H1 (cell line): ENCODE results near the gene MMP20. TPM values are rescaled to one million over a fixed set of nuclear protein-coding genes. Genes with fewer than 3 reads are reported as not detected.

Source experiments
- CTCF ChIP-seq, 3 experiments: IDR thresholded peaks; 1 replicate in 2 of 3; 2 replicates in 1 of 3; pipeline versions ENCODE4 v1.5.1 to v1.6.1; 2011; ENCODE audit warnings: low read length in 3 of 3, mild to moderate bottlenecking in 3 of 3, inconsistent platforms in 2 of 3, low read depth in 1 of 3, moderate library complexity in 1 of 3; ENCODE audit not compliant: insufficient read depth in 1 of 3; ENCODE audit errors: control extremely low read depth in 1 of 3
- SP1 ChIP-seq: IDR thresholded peaks from 2 replicates; pipeline ENCODE4 v1.6.1; 2011; ENCODE audit warnings: low read depth, low read length
- polyA plus RNA-seq, 7 experiments: library from polyadenylated mRNA; depleted of rRNA in 3 of 7; stranded (reverse) in 5 of 7; unstranded in 2 of 7; fragments of >200 nt in 5 of 7; fragments of 200-250 nt in 2 of 7; gene quantifications; 1 replicate in 5 of 7; 2 replicates in 1 of 7; 4 replicates in 1 of 7; pipeline versions ENCODE4 v1.2.1 to v1.2.3, GENCODE V29; 2011 to 2013; ENCODE audit warnings: missing spikeins in 2 of 7, mixed read lengths in 2 of 7
- total RNA-seq: library from RNA; stranded (reverse); fragmentation: NEBNext Ultra II Directional; extraction: Animal tissue kit (Norgen Biotek cat#: 25700); gene quantifications from 2 replicates; pipeline ENCODE4 v1.2.1, GENCODE V29; 2021

The MMP20 gene
- total and polyA plus RNA-seq, 2 of the 8 experiments (the other 6 are each of a cell fraction or from before 2014, with no cell fraction given) = not detected

DNA sequence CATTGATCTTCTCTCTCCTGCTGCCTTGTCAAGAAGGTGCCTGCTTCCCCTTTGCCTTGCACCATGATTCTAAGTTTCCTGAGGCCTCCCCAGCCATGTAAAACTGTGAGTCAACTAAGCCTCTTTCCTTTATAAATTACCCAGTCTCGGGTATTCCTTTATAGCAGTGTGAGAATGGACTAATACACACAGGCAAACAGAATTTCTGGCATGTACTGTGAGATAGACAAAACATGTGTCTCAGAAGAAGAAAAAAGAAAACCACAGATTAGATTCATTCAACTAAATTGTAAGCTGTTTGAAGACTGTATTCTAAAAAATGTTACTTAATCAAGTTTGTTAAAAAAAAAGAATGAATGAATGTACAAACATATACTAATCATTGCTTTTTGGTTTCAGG is 1.5 kb upstream of the MMP20 start (continued):
- TF ChIP-seq CTCF (IDR thresholded peaks at IDR 0.05; ENCODE audit: control extremely low read depth in 1 of 3, insufficient read depth in 1 of 3, low read depth in 1 of 3, low read length in 3 of 3) (no peak), SP1 (no peak)
